HG03469 (cell line): ENCODE measurements around the gene HDAC4.

Experiments used
- ATAC-seq: cut with Tn5 transposase; IDR thresholded peaks from one replicate; pipeline ENCODE4 v1.9.1; 2021; ENCODE audit warnings: mild to moderate bottlenecking, moderate library complexity, moderate number of reproducible peaks; ENCODE audit not compliant: unreplicated experiment

Gene HDAC4

DNA sequence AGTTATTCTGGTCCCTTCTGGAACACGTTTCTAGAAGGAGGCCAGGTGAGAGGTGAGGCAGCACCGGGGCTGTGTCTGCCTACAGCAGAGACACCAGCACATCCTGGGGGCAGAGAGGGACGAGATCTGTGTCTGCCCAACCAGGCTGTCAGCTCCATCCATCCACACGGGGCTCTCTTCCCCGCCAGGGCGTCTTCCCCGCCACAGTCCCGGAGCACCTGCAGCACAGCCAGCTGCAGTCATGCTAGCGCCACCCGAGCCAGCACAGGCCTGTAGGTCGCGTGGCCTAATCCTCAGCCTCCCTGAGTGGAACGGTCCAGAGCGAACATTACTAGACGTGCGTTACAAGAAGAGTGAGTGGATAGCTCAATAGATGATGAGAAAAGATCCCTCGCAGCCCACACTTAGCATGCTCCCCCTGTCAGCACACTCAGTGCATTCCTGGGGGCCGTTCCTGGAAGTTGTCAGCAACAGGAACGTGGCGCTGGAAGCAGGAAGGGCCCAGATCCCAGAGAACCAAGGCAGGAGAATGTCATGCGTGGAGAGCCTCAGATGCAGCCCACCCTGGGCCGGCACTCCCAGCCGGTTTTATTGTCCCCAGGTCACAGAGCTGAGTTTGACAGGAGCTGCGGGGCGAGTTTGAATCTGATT, 374.0 kb downstream of the HDAC4 start:
- ATAC-seq, result no peak

DNA sequence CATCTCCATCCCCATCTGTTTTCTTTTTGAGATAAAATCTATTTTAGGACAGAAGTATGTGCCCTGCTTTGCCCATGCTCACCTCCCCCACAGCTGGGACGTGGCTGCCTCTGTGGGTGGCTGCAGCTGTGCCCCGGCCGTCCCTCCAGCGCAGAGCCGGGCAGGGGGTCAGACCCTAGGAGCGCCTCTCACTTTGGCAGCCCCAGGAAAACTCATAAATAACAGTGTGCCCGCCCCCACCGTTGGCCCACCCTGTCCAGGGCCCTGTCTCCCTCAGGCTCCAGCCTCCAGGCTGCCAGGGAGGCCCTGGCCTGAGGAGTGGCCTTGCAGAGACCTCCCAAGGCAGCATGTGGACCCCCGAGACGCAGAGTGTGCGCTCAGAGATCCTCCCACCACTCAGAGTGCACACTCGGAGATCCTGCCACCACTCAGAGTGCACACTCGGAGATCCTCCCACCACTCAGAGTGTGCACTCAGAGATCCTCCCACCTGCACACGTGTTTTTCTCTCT, 374.8 kb downstream of the HDAC4 start:
- ATAC-seq, result no peak

DNA sequence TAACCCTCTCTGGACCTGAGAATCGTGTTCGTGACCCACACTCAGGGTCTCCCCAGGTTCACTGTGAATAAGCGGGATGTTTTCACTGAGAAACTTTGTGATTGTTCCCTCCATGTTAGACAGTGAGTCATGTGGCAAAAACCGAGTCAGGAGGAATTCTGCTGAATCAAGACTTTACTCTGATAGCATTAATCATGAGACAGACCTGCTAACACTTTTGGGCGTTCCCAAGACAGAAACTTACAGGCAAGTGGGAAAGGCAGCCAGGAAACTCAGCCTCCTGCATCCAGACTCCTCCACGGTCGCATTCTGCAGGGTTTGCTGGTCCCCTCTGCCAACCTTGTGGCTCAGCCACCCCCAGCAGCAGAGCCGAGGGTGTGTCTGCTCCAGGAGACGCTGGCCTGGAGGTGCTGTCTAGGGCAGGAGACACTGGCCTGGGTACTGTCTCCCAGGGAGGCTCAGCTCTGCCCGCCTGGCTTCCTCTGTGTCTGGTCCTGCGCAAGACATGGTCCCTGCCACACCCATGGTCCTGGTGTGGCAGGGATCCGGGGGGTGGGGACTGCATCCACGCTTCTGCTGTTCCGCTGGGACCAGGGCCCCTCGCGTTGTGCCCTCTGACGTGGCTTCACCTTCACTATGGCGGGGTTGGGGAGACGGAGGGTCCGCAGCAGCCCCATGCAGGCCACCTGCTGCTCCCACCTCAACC, 375.6 kb downstream of the HDAC4 start:
- ATAC-seq, result no peak

DNA sequence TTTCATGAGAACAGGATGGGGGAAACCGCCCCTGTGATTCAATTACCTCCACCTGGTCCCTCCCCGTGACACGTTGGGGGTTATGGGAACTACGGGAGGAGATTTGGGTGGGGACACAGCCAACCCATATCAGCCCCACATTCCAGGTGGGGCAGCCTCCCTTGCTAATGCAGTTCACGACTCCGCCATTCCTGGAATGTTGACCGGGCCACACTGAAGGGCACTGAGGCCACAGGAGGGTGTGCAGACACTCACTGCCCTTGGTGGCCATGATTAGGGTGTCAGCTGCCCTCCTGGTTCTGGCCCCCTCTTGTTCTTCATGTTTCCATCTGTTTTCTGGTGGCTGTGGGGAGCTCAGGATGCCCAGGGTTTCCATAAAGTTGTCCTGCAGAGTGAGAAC, 376.6 kb downstream of the HDAC4 start:
- no peak for ATAC-seq

DNA sequence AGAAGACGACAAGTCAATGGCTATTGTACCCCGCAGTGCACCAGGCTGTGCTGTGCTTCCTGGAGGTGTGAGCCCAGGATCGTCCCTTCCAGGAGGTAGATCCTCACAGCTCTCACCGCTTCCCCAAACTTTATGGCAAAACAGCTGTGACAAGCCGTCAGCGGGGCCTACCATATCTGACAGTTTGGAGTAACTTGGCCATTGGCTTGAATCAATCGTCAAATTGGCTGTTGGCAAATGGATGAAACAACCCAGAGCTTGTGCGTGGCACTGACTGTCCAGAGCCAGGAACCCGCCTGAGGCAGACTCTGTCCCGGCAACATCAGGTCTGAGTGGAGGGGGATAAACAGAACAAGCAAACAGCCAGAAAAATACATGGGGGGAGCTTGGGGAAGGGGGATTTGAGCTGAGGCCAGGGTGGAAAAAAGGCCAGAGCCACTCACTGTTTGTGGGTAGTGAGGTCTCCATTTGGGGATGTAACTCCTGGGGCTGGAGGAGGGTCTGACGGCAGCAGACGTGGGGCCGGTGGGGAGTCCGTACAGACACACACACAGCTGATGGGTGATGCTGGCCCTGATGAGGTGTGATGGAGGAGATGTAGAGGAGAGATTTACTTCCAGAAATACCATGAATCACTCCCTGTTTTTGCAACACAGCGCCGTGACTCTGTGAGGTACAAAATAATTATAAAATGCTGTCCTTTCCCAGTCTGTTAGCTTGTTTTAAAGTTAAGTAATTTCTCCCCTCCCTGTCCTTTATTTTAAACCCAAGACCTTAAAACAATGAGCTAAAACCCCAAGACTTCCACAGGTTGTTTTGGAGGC, 378.2 kb downstream of the HDAC4 start:
- no peak for ATAC-seq

DNA sequence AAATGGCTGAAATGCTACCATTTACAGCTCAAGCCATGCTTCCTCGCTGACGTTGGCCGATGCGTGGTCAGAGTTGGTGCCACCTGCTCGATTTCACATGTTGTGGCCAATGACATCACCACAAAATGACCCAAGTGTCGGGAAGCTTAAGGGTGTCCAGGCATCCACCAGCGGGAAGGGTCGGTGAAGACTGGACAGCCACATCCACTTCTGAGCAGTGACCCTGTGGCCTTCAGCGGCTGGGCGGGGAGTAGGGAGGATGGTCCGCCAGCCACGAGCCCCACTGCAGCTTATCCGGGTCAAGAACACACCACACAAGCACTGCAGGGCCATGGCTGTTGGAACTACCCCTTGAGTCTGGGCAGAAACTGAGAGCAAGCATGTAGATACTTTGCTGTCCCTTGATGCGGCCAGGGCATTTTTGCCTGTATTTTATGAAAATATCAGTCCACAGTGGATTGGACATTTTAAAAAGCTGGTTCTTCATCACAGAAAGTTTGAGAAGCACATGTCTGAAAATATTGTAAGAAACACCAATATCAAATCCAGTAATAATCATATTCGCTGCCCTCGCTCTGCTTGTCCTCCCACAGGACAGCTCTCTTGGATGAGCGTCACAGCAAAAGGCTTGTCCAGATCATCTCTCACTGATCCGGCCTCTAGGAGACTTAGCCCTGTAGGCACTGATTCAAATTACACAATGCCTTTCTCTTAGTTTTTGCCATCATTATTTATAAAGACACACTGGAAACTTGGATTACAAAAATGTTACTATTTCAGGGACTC, 379.0 kb downstream of the HDAC4 start:
- no peak for ATAC-seq

DNA sequence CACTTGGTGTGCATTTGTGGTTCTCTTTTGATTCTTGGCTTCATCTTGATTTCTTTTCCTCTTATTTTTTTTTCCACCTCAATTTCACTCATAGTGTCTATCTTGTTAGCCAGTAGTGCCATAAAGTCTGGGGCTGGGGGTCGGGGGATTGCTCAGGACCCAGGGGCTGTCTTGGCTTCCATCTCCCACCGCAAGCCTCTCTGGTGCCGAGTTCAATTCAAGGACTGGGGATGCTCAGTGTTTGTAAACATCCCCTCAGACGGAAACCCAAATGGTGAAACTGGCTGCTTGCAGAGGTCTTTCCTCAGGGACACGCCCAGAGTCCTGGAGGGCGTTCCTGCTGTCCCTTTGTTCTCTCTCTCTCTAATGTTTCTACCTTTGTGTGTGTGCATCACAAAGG, 379.6 kb downstream of the HDAC4 start:
- no peak for ATAC-seq

DNA sequence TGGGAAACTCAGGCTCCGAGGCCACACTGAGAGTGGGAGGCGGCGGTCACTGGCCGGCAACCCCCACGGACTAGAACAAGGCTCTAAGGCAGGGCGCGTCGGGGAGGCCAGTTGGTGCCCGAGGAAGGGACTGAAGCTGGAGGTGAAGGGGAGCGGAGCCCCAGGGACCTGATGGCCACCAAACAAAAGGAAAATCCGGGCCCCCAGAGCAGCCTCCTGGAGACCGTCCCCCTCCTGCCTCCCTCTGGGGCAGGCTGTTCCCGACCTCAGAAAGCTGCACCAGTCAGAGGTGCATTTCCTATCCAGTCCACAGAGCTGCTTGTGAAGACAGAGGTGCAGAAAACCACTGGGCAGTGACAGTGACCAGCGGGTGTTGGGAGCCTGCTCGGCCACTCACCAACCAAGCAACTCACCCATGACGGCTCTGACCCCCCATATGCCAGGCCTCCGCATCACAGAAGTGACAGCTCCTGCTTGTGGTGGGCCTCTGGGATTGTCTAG, 380.2 kb downstream of the HDAC4 start:
- ATAC-seq, result no peak

DNA sequence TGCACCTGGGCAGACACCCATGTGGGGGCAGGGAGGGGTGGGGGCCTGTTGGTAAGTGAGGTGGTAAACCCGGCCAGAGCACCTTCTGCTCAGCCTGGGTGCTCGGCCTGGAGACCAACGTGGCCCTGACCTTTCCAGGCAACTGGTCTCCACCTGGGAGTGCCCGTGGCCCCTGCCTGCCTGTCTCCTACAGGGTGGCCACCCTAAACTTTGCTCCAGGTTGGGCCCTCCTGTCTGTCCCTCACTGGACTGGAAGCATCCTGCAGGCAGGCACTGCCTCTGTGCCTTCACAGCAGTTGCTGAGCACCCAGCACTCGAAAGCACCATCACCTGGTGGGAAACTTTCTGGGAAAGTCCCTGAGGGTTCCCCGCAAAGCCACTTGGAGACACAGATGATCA, 381.6 kb downstream of the HDAC4 start:
- ATAC-seq, result no peak

DNA sequence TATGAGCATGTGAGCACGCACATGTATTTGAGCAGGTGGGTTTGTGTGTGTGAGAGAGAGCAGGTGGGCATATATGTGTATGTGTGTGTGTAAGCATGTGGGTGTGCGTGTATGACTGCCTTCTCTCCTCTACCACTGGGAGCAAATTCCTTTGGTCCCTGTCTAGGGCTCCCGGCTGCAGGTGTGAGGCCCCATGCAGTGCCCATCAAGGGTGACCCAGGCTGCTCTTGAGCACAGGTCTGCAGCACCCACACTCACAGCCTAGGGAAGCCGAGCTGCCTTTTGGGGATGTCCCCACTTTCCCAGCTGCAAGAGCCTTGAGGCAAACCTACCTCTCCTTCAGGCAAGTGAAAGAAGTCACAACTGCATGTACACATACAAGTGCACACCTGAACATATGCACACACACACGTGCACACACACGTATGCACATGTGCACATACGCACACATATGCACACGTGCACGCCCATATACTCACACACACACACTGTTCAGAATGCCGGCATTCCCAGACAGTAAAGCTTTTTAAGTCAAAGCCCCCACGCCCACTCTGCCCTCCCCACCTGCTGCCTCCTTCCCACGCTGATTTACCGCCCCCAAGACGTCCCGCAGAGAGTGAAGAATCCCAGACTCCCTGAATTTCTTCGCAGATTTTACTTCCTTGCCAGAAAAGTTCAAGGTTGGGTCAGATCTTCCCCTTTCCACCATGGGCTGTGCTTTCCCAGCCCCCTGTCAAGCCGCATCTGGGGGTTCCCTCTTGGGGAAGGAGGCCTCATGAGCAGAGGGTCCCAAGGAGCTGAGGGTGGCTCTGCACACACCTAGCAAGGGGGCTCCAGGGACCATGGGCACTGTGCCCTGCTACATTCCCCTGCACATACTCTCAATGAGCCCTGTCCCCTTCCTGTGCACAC, 382.3 kb downstream of the HDAC4 start:
- ATAC-seq, result no peak

DNA sequence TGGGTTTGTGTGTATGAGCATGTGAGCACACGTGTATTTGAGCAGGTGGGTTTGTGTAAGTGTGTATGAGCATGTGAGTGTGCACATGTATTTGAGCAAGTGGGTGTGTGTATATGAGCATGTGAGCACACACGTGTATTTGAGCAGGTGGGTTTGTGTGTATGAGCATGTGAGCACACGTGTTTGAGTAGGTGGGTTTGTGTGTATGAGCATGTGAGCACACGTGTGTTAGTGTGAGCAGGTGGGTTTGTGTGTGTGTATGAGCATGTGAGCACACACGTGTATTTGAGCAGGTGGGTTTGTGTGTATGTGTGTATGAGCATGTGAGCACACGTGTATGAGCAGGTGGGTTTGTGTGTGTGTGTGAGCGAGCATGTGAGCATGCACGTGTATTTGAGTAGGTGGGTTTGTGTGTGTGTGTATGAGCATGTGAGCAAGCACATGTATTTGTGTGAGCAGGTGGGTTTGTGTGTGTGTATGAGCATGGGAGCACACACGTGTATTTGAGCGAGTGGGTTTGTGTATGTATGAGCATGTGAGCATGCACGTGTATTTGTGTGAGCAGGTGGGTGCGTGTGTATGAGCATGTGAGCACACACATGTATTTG, 383.2 kb downstream of the HDAC4 start:
- no peak for ATAC-seq

DNA sequence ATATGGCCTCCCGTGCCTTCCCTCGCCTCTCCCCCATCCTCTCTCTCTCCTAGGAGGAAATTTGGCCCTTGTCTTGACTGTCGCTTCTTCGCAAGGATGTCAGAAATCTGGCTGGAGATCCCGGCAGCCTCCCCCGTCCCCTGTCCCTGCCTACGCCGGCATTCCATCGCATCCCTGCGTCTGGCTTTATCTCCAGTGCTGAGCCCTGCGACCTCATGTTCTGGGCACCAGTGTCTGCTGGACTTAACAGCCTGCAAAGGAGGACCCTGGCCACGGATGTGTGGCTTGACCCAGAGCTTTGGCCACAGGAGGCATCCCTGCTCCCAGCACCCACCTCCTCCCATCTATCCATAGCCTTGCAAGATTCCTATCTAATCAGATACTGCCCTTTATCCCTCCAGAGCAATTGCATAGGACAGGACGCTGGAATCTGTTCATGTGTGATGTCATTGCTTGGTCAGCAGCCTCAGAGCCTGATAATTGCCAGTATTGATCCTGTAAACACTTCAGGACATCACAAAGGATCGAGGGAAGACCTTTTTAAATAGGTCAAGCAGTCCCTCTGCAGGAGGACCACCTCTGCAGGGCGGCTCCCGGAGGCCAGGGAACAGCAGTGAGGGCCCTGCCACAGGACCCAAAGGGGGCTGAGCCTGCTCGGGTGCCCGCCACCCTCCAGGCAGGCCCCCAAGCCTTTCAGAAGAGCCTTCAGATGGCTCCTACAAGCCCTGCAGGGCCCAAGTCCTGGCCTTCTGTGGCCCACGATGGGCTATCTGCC, 384.7 kb downstream of the HDAC4 start:
- no peak for ATAC-seq

DNA sequence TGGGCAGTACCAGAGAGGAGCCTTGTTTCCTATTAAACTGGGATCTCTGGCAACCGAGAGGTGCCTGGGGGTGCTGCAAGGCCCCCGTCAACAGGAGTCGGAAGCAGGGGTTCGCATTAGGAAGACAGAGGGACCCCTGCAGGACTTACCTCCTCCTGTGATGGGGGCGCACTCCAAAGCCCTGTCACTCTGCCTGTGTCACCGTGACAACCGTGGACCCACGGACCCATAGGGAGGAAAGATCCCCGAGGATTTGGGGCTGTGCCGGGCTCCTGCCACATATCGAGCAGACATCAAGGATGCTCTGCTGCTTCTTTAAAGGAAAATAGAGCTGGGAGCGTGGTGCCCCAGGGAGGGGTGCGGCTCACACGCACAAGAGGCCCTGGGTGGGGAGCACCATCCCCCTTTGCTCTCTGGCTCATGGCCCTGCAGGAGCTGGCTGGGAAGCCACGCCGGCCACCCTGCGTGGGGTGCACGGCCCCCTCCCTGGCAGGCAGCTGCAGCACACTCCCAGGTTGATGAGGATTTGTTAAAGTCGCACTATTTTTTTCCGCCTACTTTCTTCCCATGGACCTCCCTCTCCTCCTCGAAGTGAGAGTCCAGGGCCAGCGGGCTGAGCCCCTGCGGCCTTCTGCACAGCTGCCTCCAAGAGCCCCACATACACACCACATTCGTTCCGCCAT, 385.5 kb downstream of the HDAC4 start:
- no peak for ATAC-seq

DNA sequence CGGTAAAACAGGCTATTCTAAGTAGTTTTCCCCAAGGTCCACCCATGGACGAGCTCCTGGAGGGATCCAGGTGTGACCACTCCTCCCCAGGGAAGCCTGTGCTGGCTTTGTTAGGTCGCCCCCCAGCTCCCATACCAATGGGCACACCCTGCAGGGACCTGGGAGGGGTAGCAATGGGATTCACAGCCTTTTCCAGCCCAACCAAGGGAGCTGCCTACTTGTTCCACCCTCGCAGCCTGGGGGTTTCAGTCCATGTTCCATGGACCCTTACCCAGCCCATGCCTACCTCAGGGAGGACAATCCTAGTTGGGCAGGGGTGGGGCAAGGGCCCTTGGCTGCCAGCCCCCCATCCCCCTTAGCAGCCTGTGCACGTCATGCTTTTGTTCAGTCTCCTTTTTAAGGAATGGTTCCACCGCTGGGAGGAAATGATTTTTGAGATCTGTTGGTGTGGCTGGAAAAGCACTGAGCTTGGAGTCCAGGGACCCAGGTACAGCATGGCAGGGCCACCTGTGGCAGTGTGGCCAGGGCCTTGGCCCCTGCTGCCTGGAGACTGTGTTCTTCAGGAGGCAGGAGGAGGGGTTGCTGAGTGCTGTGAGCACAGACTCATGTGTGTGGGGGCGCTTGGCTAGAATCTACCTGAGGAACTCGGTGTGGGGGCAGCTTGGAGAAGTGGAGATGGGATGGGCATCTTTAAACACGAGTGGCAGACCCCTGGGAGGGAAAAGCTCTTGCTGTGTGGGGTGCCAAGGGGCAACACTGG, 386.2 kb downstream of the HDAC4 start:
- no peak for ATAC-seq

DNA sequence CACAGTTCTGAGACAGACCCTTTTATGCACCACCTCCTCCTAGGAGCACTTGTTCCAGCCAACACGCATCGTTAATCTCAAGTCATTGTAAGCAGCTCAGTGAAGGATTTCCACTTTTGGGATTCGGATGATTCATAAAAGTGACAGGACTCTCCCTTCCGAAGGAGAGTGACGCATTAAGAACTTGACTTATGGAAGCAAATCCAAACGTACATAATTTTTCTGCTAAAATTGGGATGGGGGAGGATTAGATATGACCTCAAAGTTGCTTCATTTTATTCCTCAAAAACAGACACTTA, 387.2 kb downstream of the HDAC4 start:
- ATAC-seq, result no peak

DNA sequence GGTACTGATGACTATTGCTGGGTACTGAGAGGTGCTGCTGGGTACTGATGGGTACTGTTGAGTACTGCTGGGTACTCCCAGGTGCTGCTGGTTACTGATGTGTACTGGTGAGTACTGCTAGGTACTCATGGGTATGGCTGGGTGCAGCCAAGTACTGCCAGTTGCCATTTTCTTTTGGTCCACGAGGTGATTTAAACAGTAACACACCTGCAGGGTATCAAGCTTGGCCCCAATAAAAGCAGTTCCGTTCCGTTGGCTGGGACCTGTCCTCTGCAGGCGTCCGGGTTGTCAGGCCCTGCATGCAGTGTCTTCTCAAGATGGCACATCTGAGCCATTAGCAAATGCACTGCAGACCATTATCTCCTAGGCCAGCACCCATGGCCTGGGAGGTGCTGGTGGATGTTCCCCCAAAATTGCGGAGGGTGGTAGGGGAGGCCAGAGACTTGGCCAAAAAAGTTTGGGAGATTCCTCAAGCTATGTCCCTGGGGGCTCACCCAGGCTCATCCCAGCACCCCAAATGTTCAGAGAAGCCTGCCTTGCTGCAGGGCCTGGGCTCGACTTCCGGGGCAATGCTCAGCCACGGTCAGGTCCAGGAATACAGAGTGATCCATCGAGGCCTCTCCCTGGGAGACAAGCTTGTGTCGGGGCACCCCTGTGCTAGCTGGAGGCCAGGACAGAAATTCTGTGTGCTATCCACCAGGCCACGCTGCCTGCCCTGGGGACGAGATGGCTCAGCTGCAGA, 387.7 kb downstream of the HDAC4 start:
- no peak for ATAC-seq

DNA sequence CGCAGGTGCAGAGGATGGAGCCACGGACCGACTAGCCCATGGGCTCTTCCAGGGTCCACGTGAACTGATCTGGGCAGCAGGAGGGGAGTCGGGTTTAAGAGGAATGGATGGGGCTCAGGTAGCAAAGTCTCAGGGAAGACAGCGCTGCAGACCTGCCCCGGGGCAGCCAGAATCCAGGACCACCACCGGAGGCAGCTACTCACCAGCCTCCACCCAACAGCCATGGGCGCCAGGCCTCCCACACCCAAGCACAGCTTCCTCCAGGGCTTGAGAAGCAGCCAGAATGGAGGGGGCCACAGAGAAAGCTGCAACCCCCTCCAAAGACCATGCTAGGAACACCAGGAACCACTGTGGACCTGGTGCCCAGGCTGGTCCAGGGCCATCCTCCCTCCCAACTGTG, 388.6 kb downstream of the HDAC4 start:
- ATAC-seq, result no peak
